Neural cell (in vitro differentiated cells): ENCODE measurements around the gene ADAMTS1. TPM values are rescaled to one million over a fixed set of nuclear protein-coding genes. Genes with fewer than 3 reads are reported as not detected.

Source experiments
- H2AFZ ChIP-seq: fragments of 200-600, 300-800 bp; sonication (generic), shearing (Covaris generic); 2 replicates; pipeline ENCODE4 v1.6.0; 2014; ENCODE audit warnings: low read depth, mild to moderate bottlenecking, antibody characterized with exemption, low read length, moderate library complexity
- H3F3A ChIP-seq: fragments of 200-600 bp; shearing (Covaris generic); 2 replicates; pipeline ENCODE4 v1.6.1; 2016; ENCODE audit warnings: mild to moderate bottlenecking, moderate library complexity, mixed read lengths, antibody characterized with exemption, low read length; ENCODE audit not compliant: insufficient read depth, poor library complexity, severe bottlenecking
- H3K27ac ChIP-seq: fragments of 200-600, 300-800 bp; sonication (generic), shearing (Covaris generic); 2 replicates; pipeline ENCODE4 v1.5.1; 2014; ENCODE audit warnings: mild to moderate bottlenecking, low read length, moderate library complexity
- H3K27me3 ChIP-seq: fragments of 300-800, 200-600 bp; sonication (generic), shearing (Covaris generic); 2 replicates; pipeline ENCODE4 v1.6.0; 2014; ENCODE audit warnings: mild to moderate bottlenecking, low read depth, low read length, moderate library complexity; ENCODE audit not compliant: insufficient read depth
- H3K36me3 ChIP-seq: fragments of 300-800, 200-600 bp; sonication (generic), shearing (Covaris generic); 2 replicates; pipeline ENCODE4 v1.5.1; 2014; ENCODE audit warnings: mild to moderate bottlenecking, antibody characterized with exemption, low read length, moderate library complexity; ENCODE audit not compliant: insufficient read depth
- H3K4me2 ChIP-seq: fragments of 300-800, 200-600 bp; sonication (generic), shearing (Covaris generic); 2 replicates; pipeline ENCODE4 v1.6.0; 2014; ENCODE audit warnings: mild to moderate bottlenecking, low read length
- H3K4me3 ChIP-seq: fragments of 300-800, 200-600 bp; sonication (generic), shearing (Covaris generic); 2 replicates; pipeline ENCODE4 v1.5.1; 2014; ENCODE audit warnings: mild to moderate bottlenecking, low read length, moderate library complexity
- H3K79me2 ChIP-seq: fragments of 200-600 bp; shearing (Covaris generic); replicated peaks from 2 replicates; pipeline ENCODE4 v1.6.0; 2014; ENCODE audit warnings: mild to moderate bottlenecking, low read length, moderate library complexity; ENCODE audit not compliant: insufficient read depth
- H3K9ac ChIP-seq: fragments of 300-800, 200-600 bp; sonication (generic), shearing (Covaris generic); 2 replicates; pipeline ENCODE4 v1.6.1; 2016; ENCODE audit warnings: mild to moderate bottlenecking, low read length, mixed read lengths
- H3K9me2 ChIP-seq: fragments of 200-600 bp; shearing (Covaris generic); 2 replicates; pipeline ENCODE4 v1.6.1; 2016; ENCODE audit warnings: mild to moderate bottlenecking, low read length, mixed read lengths; ENCODE audit not compliant: insufficient read depth
- H3K9me3 ChIP-seq: fragments of 200-600, 300-800 bp; sonication (generic), shearing (Covaris generic); 2 replicates; pipeline ENCODE4 v1.6.1; 2016; ENCODE audit warnings: mild to moderate bottlenecking, mixed run types, low read length, moderate library complexity, mixed read lengths
- H4K20me1 ChIP-seq: fragments of 200-600 bp; shearing (Covaris generic); 2 replicates; pipeline ENCODE4 v1.6.1; 2016; ENCODE audit warnings: mild to moderate bottlenecking, mixed run types; ENCODE audit not compliant: insufficient read depth
- CTCF ChIP-seq: fragments of 450-650 bp; IDR thresholded peaks from 2 replicates; pipeline ENCODE4 v1.5.1; 2014; ENCODE audit warnings: antibody characterized with exemption, mild to moderate bottlenecking, moderate library complexity; ENCODE audit not compliant: poor library complexity, severe bottlenecking
- EP300 ChIP-seq: fragments of 450-650 bp; conservative IDR thresholded peaks from 2 replicates; pipeline ENCODE4 v1.6.1; 2014; ENCODE audit warnings: antibody characterized with exemption, mild to moderate bottlenecking, moderate library complexity; ENCODE audit not compliant: poor library complexity, severe bottlenecking
- EZH2 ChIP-seq: fragments of 200-600, 300-800 bp; shearing (Covaris generic), sonication (generic); IDR thresholded peaks from 2 replicates; pipeline ENCODE4 v1.6.1; 2014; ENCODE audit warnings: antibody characterized with exemption, low read length, borderline replicate concordance, mild to moderate bottlenecking; ENCODE audit not compliant: insufficient read depth, poor library complexity, severe bottlenecking
- MXI1 ChIP-seq: fragments of 450-650 bp; conservative IDR thresholded peaks from 2 replicates; pipeline ENCODE4 v1.6.1; 2014; ENCODE audit warnings: antibody characterized with exemption, mild to moderate bottlenecking; ENCODE audit not compliant: poor library complexity, severe bottlenecking
- POLR2AphosphoS5 ChIP-seq: IDR thresholded peaks from 2 replicates; pipeline ENCODE4 v1.6.1; 2012
- RAD21 ChIP-seq: fragments of 450-650 bp; conservative IDR thresholded peaks from 2 replicates; pipeline ENCODE4 v1.6.1; 2014; ENCODE audit warnings: antibody characterized with exemption, mild to moderate bottlenecking, moderate library complexity
- REST ChIP-seq: IDR thresholded peaks from 2 replicates; pipeline ENCODE4 v1.6.1; 2012; ENCODE audit warnings: borderline replicate concordance
- SMC3 ChIP-seq: fragments of 450-650 bp; conservative IDR thresholded peaks from 2 replicates; pipeline ENCODE4 v1.6.1; 2014; ENCODE audit warnings: antibody characterized with exemption, mild to moderate bottlenecking, moderate library complexity; ENCODE audit not compliant: poor library complexity
- TAF1 ChIP-seq: IDR thresholded peaks from 2 replicates; pipeline ENCODE4 v1.6.1; 2012; ENCODE audit warnings: low read depth
- polyA plus RNA-seq: library from polyadenylated mRNA; depleted of rRNA; stranded (reverse); fragments of >200 nt; gene quantifications from 2 replicates; pipeline ENCODE4 v1.2.3, GENCODE V29; 2014

ADAMTS1 gene
- polyA plus RNA-seq, 1 donor from 2014 or later, result 0.84 TPM

GRCh38 chr21:26797878-26798456 lies 47.2 kb downstream of the ADAMTS1 start:
- H3K9me3 ChIP-seq, result no peaks in the 10 kb centered on the region
- no peaks in the 10 kb centered on the region for H3K79me2 ChIP-seq
- H3F3A ChIP-seq, result no peaks in the 10 kb centered on the region
- H3K4me2 ChIP-seq, result no peak overlapping the region
- no peaks in the 10 kb centered on the region for H3K27me3 ChIP-seq
- no peak overlapping the region for H3K27ac ChIP-seq
- no peak overlapping the region for H3K9ac ChIP-seq
- H2AFZ ChIP-seq, result no peak overlapping the region
- H3K4me3 ChIP-seq, result no peak overlapping the region
- no peaks in the 10 kb centered on the region for H3K9me2 ChIP-seq
- TF ChIP-seq RAD21 (no peak), EZH2 (no peak), CTCF (no peak), REST (no peak), EP300 (no peak), MXI1 (no peak), POLR2AphosphoS5 (no peak), TAF1 (no peak)
- no peaks in the 10 kb centered on the region for H3K36me3 ChIP-seq
- H4K20me1 ChIP-seq, result no peaks in the 10 kb centered on the region

- TF ChIP-seq REST, result no peak
- TF ChIP-seq TAF1, result no peak
- TF ChIP-seq MXI1, result no peak
- no peak for TF ChIP-seq EP300
- no peak for TF ChIP-seq CTCF
- TF ChIP-seq RAD21, result no peak
- no peak for TF ChIP-seq EZH2
- TF ChIP-seq POLR2AphosphoS5, result no peak
- TF ChIP-seq SMC3, result no peak
- Histone ChIP-seq H2AFZ (no peak overlapping the region), H3K79me2 (no peaks in the 10 kb centered on the region), H3K36me3 (no peaks in the 10 kb centered on the region), H3K4me3 (no peak overlapping the region), H3K9ac (no peak overlapping the region), H3K9me3 (no peaks in the 10 kb centered on the region), H3K27ac (no peak overlapping the region), H3F3A (no peaks in the 10 kb centered on the region), H3K9me2 (no peaks in the 10 kb centered on the region), H3K27me3 (no peaks in the 10 kb centered on the region), H3K4me2 (no peak overlapping the region), H4K20me1 (no peaks in the 10 kb centered on the region)
These were observed 49.3 kb downstream of the ADAMTS1 start for GRCh38 chr21:26795866-26796329.
